C4-2B (cell line): ENCODE data around the gene GBX2.

Source experiments
- H3K27ac ChIP-seq: fragments of 450-650 bp; 2 replicates; pipeline ENCODE4 v1.5.1; 2017
- CTCF ChIP-seq: fragments of 450-650 bp; conservative IDR thresholded peaks from 2 replicates; pipeline ENCODE4 v1.5.1; 2017; ENCODE audit warnings: mild to moderate bottlenecking
- ZFX ChIP-seq: fragments of 450-650 bp; IDR thresholded peaks from 2 replicates; pipeline ENCODE4 v1.6.1; 2017

GBX2 gene

GRCh38 chr2:236162031-236162845 is 5.9 kb downstream of the GBX2 start:
- H3K27ac ChIP-seq: no peak overlapping the region
- TF ChIP-seq CTCF (no peak), ZFX (no peak)

DNA sequence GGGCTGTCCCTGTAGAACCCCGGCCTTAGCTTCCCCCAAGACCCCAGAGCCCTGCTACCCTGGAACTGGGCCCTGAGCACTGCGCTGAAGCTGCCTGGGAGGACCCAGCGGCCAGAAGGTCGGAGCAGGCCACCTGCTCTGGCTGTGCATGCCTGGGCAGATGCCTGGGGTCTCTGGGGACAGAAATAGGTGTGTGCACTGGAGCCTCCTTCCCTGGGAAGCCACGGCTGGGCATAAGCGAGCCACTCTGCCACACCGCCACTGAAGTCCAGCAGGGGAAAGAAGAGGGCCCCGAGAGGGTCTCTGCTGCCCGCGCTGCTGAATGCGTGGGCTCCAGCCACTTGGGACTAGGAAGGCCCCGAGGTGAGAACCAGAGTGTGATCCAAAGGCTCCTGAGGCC is 6.7 kb downstream of the GBX2 start:
- no peak for TF ChIP-seq CTCF
- H3K27ac ChIP-seq: no peak overlapping the region

- TF ChIP-seq CTCF (no peak), ZFX (no peak)
- no peak overlapping the region for H3K27ac ChIP-seq
These were observed 7.1 kb downstream of the GBX2 start for GRCh38 chr2:236161082-236161462.

GRCh38 chr2:236160366-236161081 is 7.7 kb downstream of the GBX2 start:
- no peak overlapping the region for H3K27ac ChIP-seq
- no peak for TF ChIP-seq ZFX
- TF ChIP-seq CTCF: no peak

- no peak overlapping the region for H3K27ac ChIP-seq
- TF ChIP-seq ZFX (no peak), CTCF (no peak)
These were observed 8.4 kb downstream of the GBX2 start for GRCh38 chr2:236159778-236160170.

DNA sequence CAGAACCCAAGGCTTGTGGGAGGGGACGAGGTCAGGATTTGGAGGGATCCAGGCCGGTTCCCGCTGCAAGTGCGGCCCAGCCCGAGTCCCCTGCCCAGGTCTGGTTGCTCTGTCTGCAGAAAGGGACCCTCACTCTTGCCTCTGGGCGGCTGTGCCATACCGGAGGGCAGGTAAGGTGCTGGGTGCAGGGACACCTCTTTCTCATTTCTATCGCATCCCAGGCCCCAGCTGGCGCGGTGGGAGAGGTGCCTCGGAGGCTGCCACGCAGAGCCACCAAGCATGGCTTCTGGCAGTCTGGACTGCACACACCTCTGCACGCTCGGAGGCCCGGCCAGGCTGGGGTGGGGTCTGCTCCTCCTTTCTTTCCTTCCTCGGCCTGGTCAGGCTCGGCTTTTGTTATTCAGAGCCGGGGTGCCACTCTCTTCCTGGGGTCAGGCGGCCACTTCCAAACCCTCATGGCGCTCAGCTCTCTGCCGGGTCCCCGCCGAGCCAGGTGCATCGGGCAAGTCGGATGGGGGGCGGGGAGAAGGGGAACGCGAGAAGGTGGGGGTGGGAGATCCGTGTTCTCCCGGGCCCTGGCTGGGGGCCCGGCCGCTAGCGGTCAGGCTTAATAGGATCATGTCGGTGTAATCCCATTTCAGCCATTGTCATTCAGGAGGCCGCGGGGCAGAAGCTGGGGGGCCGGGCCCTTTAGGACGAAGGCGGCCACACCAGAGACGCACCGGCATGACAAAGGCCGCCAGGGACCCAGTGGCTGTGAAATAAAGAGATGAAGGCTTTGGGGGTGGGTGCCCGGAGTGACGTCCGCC is 9.0 kb downstream of the GBX2 start:
- TF ChIP-seq ZFX (no peak), CTCF (no peak)
- no peak overlapping the region for H3K27ac ChIP-seq
